MM.1S (cell line): Measurements from ENCODE around the gene POLE2.

Source experiments
- DNase-seq: peaks from one replicate; pipeline ENCODE4 v3.0.0-alpha.2; 2015
- H2AFZ ChIP-seq: fragments of 300-600 bp; sonication (generic); 2 replicates; pipeline ENCODE4 v1.6.0; 2016; ENCODE audit warnings: antibody characterized with exemption, low read length
- H3F3A ChIP-seq: fragments of 300-600 bp; sonication (generic); 2 replicates; pipeline ENCODE4 v1.6.1; 2016; ENCODE audit warnings: mild to moderate bottlenecking, antibody characterized with exemption, low read length, moderate library complexity, mixed read lengths; ENCODE audit not compliant: insufficient read depth
- H3K27ac ChIP-seq: fragments of 300-600 bp; sonication (generic); 2 replicates; pipeline ENCODE4 v1.5.1; 2016; ENCODE audit warnings: mild to moderate bottlenecking, low read length
- H3K27me3 ChIP-seq: fragments of 300-600 bp; sonication (generic); replicated peaks from 2 replicates; pipeline ENCODE4 v1.6.0; 2016; ENCODE audit warnings: low read length; ENCODE audit not compliant: insufficient read depth
- H3K36me3 ChIP-seq: fragments of 300-600 bp; sonication (generic); replicated peaks from 2 replicates; pipeline ENCODE4 v1.6.1; 2016; ENCODE audit warnings: mild to moderate bottlenecking, low read length, mixed read lengths; ENCODE audit not compliant: insufficient read depth
- H3K4me1 ChIP-seq: fragments of 300-600 bp; sonication (generic); 2 replicates; pipeline ENCODE4 v1.6.1; 2016; ENCODE audit warnings: low read length, mixed read lengths
- H3K4me2 ChIP-seq: fragments of 300-600 bp; sonication (generic); 2 replicates; pipeline ENCODE4 v1.6.0; 2016; ENCODE audit warnings: low read depth, low read length
- H3K4me3 ChIP-seq: fragments of 300-600 bp; sonication (generic); 2 replicates; pipeline ENCODE4 v1.5.1; 2016; ENCODE audit warnings: low read length, mixed read lengths
- H3K79me2 ChIP-seq: fragments of 300-600 bp; sonication (generic); 2 replicates; pipeline ENCODE4 v1.6.1; 2016; ENCODE audit warnings: mixed run types, low read length, mixed read lengths
- H3K9ac ChIP-seq: fragments of 300-600 bp; sonication (generic); 2 replicates; pipeline ENCODE4 v1.6.1; 2016; ENCODE audit warnings: low read length, mixed read lengths
- H3K9me2 ChIP-seq: fragments of 300-600 bp; sonication (generic); replicated peaks from 2 replicates; pipeline ENCODE4 v1.6.1; 2016; ENCODE audit warnings: mild to moderate bottlenecking, low read length, mixed read lengths; ENCODE audit not compliant: insufficient read depth
- H3K9me3 ChIP-seq: fragments of 300-600 bp; sonication (generic); replicated peaks from 2 replicates; pipeline ENCODE4 v1.6.1; 2016; ENCODE audit warnings: mild to moderate bottlenecking, low read length, mixed read lengths; ENCODE audit not compliant: insufficient read depth
- H4K20me1 ChIP-seq: fragments of 300-600 bp; sonication (generic); 2 replicates; pipeline ENCODE4 v1.6.1; 2016; ENCODE audit warnings: mild to moderate bottlenecking, low read length, moderate library complexity, mixed read lengths; ENCODE audit not compliant: insufficient read depth
- EZH2 ChIP-seq: fragments of 300-600 bp; sonication (generic); optimal IDR thresholded peaks from 2 replicates; pipeline ENCODE3; 2017; ENCODE audit warnings: low read depth, mild to moderate bottlenecking, antibody characterized with exemption, low read length, mixed read lengths
- EZH2phosphoT487 ChIP-seq: fragments of 300-600 bp; sonication (generic); IDR thresholded peaks from 2 replicates; pipeline ENCODE4 v1.6.1; 2018; ENCODE audit warnings: antibody characterized with exemption, low read length
- TF ChIP-seq, protein P1 (sequence below): fragments of 300-600 bp; sonication (generic); IDR thresholded peaks from 2 replicates; pipeline ENCODE4 v1.5.1; 2016; ENCODE audit warnings: antibody characterized with exemption, low read length, mixed read lengths

Gene POLE2

DNA sequence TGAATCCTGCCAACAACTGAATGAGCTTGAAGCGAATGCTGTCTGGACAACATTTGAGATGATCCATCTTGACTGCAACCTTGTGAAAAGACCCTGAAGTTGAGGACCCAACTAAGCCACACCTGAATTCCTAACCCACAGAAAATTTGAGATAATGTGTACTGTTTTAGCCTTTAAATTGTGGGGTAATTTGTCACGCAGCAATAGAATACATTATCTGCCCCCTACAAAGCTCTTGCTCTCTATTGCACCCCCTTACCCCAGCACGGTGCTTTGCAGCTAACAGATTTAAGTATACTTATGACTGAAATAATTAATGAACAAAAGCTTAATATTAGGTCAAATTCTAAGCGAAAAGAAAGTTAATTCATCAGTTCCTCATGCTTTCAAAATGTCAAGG lies 1.6 kb downstream of the POLE2 start:
- TF ChIP-seq EZH2phosphoT487 (no peak), EZH2 (no peak)
- TF ChIP-seq, protein P1, sequence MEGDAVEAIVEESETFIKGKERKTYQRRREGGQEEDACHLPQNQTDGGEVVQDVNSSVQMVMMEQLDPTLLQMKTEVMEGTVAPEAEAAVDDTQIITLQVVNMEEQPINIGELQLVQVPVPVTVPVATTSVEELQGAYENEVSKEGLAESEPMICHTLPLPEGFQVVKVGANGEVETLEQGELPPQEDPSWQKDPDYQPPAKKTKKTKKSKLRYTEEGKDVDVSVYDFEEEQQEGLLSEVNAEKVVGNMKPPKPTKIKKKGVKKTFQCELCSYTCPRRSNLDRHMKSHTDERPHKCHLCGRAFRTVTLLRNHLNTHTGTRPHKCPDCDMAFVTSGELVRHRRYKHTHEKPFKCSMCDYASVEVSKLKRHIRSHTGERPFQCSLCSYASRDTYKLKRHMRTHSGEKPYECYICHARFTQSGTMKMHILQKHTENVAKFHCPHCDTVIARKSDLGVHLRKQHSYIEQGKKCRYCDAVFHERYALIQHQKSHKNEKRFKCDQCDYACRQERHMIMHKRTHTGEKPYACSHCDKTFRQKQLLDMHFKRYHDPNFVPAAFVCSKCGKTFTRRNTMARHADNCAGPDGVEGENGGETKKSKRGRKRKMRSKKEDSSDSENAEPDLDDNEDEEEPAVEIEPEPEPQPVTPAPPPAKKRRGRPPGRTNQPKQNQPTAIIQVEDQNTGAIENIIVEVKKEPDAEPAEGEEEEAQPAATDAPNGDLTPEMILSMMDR, result no peak
- no peaks in the 10 kb centered on the region for H3K27me3 ChIP-seq
- H3K36me3 ChIP-seq, result no peaks in the 10 kb centered on the region
- no peaks in the 10 kb centered on the region for H3K9me3 ChIP-seq
- no peaks in the 10 kb centered on the region for H4K20me1 ChIP-seq
- H3K4me1 ChIP-seq, result no peaks in the 10 kb centered on the region
- no peaks in the 10 kb centered on the region for H3K79me2 ChIP-seq
- H2AFZ ChIP-seq, result no peak overlapping the region
- no peak overlapping the region for H3K4me2 ChIP-seq
- DNase-seq, result no peak
- 0 out of 2 replicates have a peak, but pooled peaks cover 3% of the 10 kb centered on the region for H3F3A ChIP-seq
- H3K9ac ChIP-seq, result no peak overlapping the region
- H3K9me2 ChIP-seq, result no peaks in the 10 kb centered on the region
- H3K27ac ChIP-seq, result no peak overlapping the region
- H3K4me3 ChIP-seq, result no peak overlapping the region

DNA sequence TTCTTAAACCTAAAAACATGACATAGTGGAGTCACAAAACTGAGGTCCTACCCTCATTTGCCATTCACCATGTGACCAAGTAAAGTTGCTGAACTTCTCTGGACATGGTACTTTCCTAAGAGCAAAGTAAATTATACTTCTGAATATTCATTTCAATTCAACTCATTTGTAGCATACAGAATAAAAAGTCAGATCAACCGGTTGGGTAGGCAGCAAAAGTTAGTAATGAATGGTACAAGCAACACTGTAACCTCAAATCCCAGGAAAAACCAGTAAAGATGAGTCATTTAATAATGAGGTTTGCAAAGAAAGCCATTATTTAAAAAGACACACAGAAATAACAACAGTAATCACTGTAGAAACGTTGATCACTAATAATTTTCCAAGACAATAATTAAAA lies 8.7 kb downstream of the POLE2 start:
- no peaks in the 10 kb centered on the region for H3K27me3 ChIP-seq
- H3F3A ChIP-seq, result no peaks in the 10 kb centered on the region
- TF ChIP-seq, protein P1, result no peak
- TF ChIP-seq EZH2, result no peak
- TF ChIP-seq EZH2phosphoT487, result no peak
- no peaks in the 10 kb centered on the region for H4K20me1 ChIP-seq
- H3K27ac ChIP-seq, result no peak overlapping the region
- H2AFZ ChIP-seq, result no peak overlapping the region
- H3K36me3 ChIP-seq, result no peaks in the 10 kb centered on the region
- H3K4me1 ChIP-seq, result no peaks in the 10 kb centered on the region
- DNase-seq, result no peak
- no peak overlapping the region for H3K4me2 ChIP-seq
- H3K4me3 ChIP-seq, result no peak overlapping the region
- no peaks in the 10 kb centered on the region for H3K9me3 ChIP-seq
- no peak overlapping the region for H3K9ac ChIP-seq
- no peaks in the 10 kb centered on the region for H3K9me2 ChIP-seq
- no peaks in the 10 kb centered on the region for H3K79me2 ChIP-seq

DNA sequence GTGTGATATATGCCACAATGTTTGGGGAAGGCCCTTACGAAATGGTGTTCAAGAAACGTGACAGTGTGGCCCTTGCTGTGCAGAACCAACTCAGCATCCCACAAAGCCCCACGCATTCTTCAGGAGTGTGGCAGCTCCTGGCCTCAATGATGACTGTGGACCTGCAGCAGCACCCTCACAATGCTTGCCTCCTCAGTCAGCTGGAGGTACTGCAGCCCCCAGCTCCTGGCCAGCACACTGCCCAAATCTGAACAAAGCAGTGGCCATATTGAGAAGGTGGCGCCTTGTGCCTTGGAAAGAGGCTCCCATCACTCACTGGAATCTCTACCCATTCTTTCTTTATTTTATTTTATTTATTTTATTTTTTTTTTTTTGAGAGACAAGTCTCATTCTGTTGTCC lies 10.4 kb downstream of the POLE2 start:
- Histone ChIP-seq H3K9ac (no peak overlapping the region), H3K4me1 (no peaks in the 10 kb centered on the region), H2AFZ (no peak overlapping the region), H3K27ac (no peak overlapping the region), H3K36me3 (no peaks in the 10 kb centered on the region), H3K4me2 (no peak overlapping the region), H4K20me1 (no peaks in the 10 kb centered on the region), H3K9me3 (no peaks in the 10 kb centered on the region), H3K9me2 (no peaks in the 10 kb centered on the region), H3K79me2 (no peaks in the 10 kb centered on the region), H3F3A (no peaks in the 10 kb centered on the region), H3K27me3 (no peaks in the 10 kb centered on the region), H3K4me3 (no peak overlapping the region)
- TF ChIP-seq EZH2 (no peak), EZH2phosphoT487 (no peak)
- TF ChIP-seq, protein P1, result no peak
- no peak for DNase-seq
